ENCODE results near the gene PSMC3IP.
A peak's percentile ranks its signal among the peaks of the same experiment; 100 is the strongest.
"Not testable (repeated sequence)": the region's sequence is repeated elsewhere in the genome, so short reads cannot be mapped to it uniquely, and the experiment has no call there.

PSMC3IP gene

GRCh38 chr17:42577532-42578281 is at the start of gene PSMC3IP:
Gene PSMC3IP (minus strand): TSS chr17:42577729. CDS start chr17:42577686, 43 bp downstream.
- DNase-seq = peak; percentile 98

- peak; percentile 42 for DNase-seq
Measured at GRCh38 chr17:42623732-42624596, 46.4 kb upstream of the PSMC3IP start.

GRCh38 chr17:42623271-42623670 is 45.7 kb upstream of the PSMC3IP start:
- DNase-seq = no peak

GRCh38 chr17:42621987-42622386 is 44.5 kb upstream of the PSMC3IP start:
- not testable (repeated sequence) for DNase-seq

GRCh38 chr17:42618442-42619150 is 41.1 kb upstream of the PSMC3IP start:
- DNase-seq = peak; percentile 53

DNA sequence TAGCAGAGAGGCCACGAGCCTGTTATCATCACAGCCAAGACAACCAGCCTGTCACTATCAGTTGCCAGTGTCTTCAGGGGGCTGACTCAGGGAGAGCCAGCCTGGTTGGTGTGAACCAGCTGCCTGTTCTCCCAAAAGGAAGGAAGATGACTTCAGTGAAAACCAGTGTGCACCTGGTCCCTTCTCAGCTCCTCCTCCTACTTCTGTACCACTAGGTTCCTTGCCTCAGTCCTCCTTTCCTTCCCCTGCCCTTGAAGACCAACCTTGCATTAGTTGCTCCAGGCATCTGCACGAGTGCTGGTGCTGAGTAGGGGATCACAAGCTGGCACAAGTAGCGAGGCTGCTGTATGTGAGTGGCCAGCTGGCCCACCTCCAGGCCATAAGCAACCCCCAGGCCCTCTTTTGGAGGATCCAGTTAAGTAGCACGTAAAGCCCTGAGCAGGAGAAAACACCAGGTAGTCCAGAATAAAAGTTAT is 40.5 kb upstream of the PSMC3IP start:
- DNase-seq = no peak

DNA sequence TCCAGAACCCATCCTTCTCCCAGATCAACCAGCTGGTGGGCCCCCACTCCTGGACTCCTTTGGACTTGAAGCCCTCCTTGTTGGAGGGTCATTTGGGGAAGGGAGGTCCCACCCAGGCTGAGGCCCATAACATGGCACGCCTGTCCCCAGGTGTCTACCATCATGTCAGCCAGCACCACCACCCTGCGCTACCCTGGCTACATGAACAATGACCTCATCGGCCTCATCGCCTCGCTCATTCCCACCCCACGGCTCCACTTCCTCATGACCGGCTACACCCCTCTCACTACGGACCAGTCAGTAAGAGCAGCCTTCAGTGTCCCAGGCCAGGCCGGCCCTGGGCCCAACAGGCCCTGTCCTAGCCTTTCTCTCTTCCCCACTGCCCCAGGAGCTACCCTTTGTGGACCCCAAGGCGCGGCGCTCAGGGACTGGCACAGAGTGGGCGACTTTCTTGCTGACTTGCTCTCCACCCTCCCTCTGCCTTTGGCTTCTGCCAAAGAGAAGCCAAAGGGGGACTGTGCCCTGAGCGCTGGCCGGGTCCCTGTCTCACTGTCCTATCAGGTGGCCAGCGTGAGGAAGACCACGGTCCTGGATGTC is 36.3 kb upstream of the PSMC3IP start:
- no peak for DNase-seq

GRCh38 chr17:42612013-42612412 is 34.5 kb upstream of the PSMC3IP start:
- DNase-seq = no peak

- not testable (repeated sequence) for DNase-seq
Measured at GRCh38 chr17:42609814-42610801, 32.6 kb upstream of the PSMC3IP start.

DNA sequence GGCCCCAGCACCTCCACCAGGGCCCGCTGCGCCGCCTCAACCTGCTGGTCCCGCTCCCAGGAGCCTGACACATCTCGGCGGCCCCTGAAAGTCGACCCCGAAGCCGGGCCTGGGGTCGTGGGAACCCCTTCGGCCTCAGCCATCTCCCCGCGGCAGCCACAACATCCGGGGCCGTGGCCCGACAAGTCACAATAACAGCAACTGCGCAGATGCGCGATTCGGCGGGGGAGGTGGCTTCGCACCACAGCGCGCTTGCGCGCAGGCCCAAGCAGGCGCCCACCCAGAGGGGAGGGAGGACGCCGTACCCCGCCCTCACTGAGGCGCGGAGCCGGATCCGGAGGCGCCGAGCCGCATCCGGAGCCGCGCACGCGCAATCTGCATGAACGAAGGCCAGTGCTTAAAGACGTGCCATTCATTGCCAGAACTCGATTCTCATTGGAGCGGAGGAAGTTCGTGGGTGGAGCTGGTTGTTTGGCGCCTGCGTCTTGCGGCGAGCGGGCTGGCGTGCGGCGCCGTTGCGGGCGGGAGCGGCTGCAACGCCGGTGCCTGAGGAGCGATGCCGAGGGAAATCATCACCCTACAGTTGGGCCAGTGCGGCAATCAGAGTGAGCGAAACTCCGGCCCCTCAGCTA is 31.8 kb upstream of the PSMC3IP start, which contains the start of the genes RETREG3 and TUBG1:
Gene RETREG3 (minus strand): TSS at position 193 of the 632 bp plus-strand sequence. CDS start 50 bp downstream, at position 143.
Gene TUBG1 (plus strand): TSS at position 502 of the 632 bp plus-strand sequence. CDS start 55 bp downstream, at position 557.
- DNase-seq = peak; percentile 100

DNA sequence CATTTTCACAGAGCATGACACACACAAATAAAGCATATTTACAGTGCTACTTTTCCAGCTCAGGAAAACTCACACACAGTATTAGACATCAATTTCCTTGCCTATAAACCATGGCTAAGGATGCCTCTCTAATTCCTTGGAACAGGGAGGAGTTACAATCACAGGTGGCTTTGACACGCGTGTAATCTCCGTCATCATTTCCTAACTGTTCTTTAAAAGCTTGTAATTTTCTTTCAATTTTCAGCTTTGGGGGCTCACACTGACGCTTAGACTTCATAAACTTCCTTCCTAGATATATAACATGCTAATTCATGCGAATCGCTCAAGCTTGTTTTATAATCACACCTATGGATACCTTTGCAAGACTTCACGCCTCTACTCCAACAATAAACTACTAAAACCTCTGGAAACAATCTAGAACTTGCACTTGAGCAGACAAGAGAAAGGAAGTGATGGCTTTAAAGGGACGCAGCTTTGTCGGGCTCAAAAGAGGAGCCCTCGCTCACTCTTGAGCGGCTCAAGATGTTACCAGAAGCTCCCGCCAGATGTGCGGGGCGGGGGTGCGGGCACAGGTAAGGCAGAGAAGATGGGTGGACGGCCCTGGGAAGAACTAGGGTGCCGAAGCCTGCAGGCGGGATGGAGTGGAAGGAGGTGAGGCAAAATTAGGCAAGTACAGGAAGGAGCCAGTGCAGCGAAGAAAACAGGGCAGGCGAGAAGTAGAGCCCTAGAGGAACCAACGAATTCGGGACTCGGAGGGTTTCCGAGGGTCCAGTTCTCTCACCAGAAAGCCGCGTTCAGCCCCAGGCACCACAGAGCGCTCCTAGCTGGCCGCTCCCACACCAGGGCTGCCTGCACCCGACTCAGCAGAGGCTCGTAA is 31.0 kb upstream of the PSMC3IP start:
- no peak for DNase-seq

DNA sequence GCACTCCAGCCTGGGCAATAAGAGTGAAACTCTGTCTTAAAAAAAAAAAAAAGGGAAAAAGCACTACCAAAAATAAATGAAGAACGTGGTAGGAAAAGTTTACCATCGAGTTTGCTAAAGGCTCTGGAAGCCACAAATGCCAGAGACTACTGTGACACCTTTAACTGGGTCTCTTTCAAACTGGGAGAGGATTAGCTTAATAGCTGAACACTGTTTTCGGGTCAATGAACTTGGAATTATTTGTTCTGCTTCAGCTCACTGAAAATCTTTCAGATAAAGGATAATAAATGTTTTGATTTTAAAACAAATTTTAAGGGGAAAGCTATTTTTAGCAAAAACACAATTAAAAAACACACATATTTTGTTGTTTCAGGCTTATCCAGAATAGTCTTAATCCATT is 30.2 kb upstream of the PSMC3IP start:
- DNase-seq = no peak

- DNase-seq = no peak
Measured at GRCh38 chr17:42603318-42603717, 25.8 kb upstream of the PSMC3IP start.

GRCh38 chr17:42598905-42599304 is 21.4 kb upstream of the PSMC3IP start:
- DNase-seq = no peak

- DNase-seq = no peak
Measured at GRCh38 chr17:42596386-42596785, 18.9 kb upstream of the PSMC3IP start.

DNA sequence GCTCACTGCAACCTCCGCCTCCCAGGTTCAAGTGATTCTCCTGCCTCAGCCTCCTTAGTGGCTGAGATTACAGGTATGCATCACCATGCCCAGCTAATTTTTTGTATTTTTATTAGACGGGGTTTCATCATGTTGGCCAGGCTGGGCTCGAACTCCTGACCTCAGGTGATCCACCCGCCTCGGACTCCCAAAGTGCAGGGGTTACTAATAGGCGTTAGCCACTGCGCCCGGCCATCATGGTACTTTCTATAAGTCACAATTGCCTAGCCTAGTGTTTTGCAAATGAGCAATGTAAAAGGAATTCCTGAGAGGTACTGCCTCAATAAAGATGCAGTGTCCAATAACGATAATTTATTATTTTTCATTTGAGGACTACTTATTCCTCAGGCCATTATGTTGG is 13.9 kb upstream of the PSMC3IP start:
- no peak for DNase-seq

DNA sequence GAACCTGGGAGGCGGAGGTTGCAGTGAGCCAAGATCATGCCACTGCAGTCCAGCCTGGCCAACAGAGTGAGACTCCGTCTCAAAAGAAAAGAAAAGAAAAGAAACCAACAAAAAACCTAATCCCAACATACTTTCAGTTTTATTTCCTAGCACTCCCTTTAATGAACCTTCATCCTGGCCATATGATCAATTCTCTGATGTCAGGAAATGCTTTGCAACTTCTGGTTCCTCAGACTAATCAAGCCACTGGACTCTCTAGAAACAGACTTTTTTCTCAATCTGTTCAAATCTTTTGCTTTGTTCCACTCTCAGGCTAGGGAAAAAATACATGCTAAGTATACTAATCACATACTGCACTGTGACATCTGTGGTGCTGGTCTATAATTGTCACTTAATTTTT is 13.4 kb upstream of the PSMC3IP start:
- DNase-seq = no peak

- DNase-seq = no peak
Measured at GRCh38 chr17:42586514-42587230, 9.1 kb upstream of the PSMC3IP start.

DNA sequence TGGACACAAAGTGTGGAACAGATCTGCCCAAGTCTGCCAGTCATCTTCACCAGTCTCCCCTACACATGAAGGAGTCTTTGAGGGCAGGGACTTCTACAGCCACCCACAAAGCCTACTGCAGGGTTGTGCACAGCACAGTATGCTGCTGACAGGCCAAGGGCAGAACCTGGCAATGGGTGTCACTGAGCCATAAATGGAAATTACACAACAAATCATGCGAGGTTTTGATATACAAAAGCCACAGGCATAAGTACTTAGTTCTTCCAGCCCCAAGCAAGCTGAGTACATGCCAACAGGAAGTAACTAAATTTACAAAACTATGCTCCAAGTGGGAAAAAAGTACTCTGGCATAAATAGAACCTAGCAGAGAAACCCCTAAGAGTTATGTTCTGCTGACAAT is 7.8 kb upstream of the PSMC3IP start:
- no peak for DNase-seq
